ENCODE results near the gene MYOZ1. TPM values are rescaled to one million over a fixed set of nuclear protein-coding genes. Genes with fewer than 3 reads are reported as not detected.

MYOZ1 gene
- total RNA-seq, 1 experiment from 2014 or later, result 2.4 TPM

DNA sequence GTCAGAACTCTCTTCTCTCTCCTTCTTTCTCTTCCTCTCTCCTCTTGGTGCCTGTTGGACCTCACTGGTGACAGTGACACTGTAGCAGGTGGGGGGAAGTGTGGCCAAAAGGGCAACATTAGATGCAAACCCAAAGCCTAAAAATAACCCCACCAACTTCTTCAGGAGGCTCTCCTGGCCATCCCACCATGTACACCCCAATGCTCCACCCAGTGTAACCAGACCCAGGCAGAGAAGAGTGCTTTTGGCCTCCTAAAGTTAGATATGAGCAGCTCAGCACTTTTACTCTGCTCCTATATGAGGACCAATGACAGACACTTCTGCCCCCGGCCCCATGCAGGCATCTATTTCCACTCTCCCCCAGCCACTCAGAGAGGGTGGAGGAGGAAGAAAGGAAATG, 5.5 kb downstream of the MYOZ1 start:
- no peaks in the 10 kb centered on the region for H3K79me2 ChIP-seq (ENCODE audit: insufficient read depth, low read length)
- H3K4me1 Mint-ChIP-seq, result peaks cover 4 to 10% of the 10 kb centered on the region in 2 experiments; a peak in 3 of 4 replicates
- H4K5ac ChIP-seq (ENCODE audit: insufficient read length, low read depth, low read length), result no peak overlapping the region
- H4K8ac ChIP-seq (replicated peaks; ENCODE audit: insufficient read length, low read depth, low read length), result no peak overlapping the region
- H2BK120ac ChIP-seq (ENCODE audit: low read depth, low read length, poor library complexity, severe bottlenecking), result no peak overlapping the region
- no peak overlapping the region for H3K27ac Mint-ChIP-seq
- H3K4me3 Mint-ChIP-seq, result no peak overlapping the region
- H3K23me2 ChIP-seq (ENCODE audit: insufficient read length, low read depth, low read length, poor library complexity, severe bottlenecking), result no peaks in the 10 kb centered on the region
- no peak overlapping the region for H2AK5ac ChIP-seq (ENCODE audit: insufficient read length, low read length)
- DNase-seq, result no peak
- no peaks in the 10 kb centered on the region; the same call in 1 of the 2 replicates for H3K27me3 ChIP-seq (ENCODE audit: insufficient read depth, low read length)
- no peak overlapping the region for H2BK5ac ChIP-seq (ENCODE audit: insufficient read length, low read length)
- no peaks in the 10 kb centered on the region for H3K9me3 ChIP-seq (ENCODE audit: control insufficient read depth, low read depth, low read length)
- H2BK12ac ChIP-seq (ENCODE audit: insufficient read length, low read depth, low read length), result no peak overlapping the region
- no peak overlapping the region for H3K9ac ChIP-seq (ENCODE audit: extremely low read depth, insufficient read length, low read length)
- no peaks in the 10 kb centered on the region for H3K4me1 ChIP-seq (ENCODE audit: insufficient read depth, low read length)
- H3K36me3 Mint-ChIP-seq (ENCODE audit: insufficient read depth in 1 of 3, low read depth in 3 of 3), result no peaks in the 10 kb centered on the region
- H4K20me1 ChIP-seq (ENCODE audit: control insufficient read depth, insufficient read depth, insufficient read length), result no peaks in the 10 kb centered on the region
- no peak overlapping the region for H3K27ac ChIP-seq (ENCODE audit: insufficient read length, low read depth, low read length)
- no peaks in the 10 kb centered on the region for H3K79me1 ChIP-seq (ENCODE audit: insufficient read depth, low read depth, low read length, poor library complexity, severe bottlenecking)
- H3K27me3 Mint-ChIP-seq (ENCODE audit: low read depth), result no peaks in the 10 kb centered on the region; the same call in 1 of the 2 replicates
- no peak overlapping the region for H2AFZ ChIP-seq (ENCODE audit: low read length)
- no peak overlapping the region for H3K56ac ChIP-seq (ENCODE audit: insufficient read length, low read depth, low read length)
- H3K4me2 ChIP-seq (ENCODE audit: insufficient read depth, insufficient read length, low read length), result no peak overlapping the region
- no peak overlapping the region for H2BK15ac ChIP-seq (ENCODE audit: low read depth, low read length)
- H3K14ac ChIP-seq (ENCODE audit: insufficient read depth, low read length), result no peak overlapping the region
- H3K9me3 Mint-ChIP-seq, result no peaks in the 10 kb centered on the region
- H3T11ph ChIP-seq (ENCODE audit: low read length), result no peak overlapping the region
- TF ChIP-seq, protein P1, sequence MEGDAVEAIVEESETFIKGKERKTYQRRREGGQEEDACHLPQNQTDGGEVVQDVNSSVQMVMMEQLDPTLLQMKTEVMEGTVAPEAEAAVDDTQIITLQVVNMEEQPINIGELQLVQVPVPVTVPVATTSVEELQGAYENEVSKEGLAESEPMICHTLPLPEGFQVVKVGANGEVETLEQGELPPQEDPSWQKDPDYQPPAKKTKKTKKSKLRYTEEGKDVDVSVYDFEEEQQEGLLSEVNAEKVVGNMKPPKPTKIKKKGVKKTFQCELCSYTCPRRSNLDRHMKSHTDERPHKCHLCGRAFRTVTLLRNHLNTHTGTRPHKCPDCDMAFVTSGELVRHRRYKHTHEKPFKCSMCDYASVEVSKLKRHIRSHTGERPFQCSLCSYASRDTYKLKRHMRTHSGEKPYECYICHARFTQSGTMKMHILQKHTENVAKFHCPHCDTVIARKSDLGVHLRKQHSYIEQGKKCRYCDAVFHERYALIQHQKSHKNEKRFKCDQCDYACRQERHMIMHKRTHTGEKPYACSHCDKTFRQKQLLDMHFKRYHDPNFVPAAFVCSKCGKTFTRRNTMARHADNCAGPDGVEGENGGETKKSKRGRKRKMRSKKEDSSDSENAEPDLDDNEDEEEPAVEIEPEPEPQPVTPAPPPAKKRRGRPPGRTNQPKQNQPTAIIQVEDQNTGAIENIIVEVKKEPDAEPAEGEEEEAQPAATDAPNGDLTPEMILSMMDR (conservative IDR thresholded peaks at IDR 0.05), result no peak
- no CpG with 5 or more reads among the region's 1 CpG for WGBS (ENCODE audit: extremely low coverage, insufficient read length, low lambda C conversion rate)
- H2BK20ac ChIP-seq (ENCODE audit: low read depth, low read length, poor library complexity, severe bottlenecking), result no peak overlapping the region
- no peak overlapping the region for H3K23ac ChIP-seq (ENCODE audit: insufficient read length, low read depth, low read length)
- H3K4ac ChIP-seq (ENCODE audit: low read depth, low read length), result no peak overlapping the region
- H3K18ac ChIP-seq (ENCODE audit: insufficient read length, low read depth, low read length), result no peak overlapping the region
- no peak overlapping the region for H4K91ac ChIP-seq (ENCODE audit: insufficient read length, low read depth, low read length)
